ENCODE measurements around the gene GRAMD1B.

- TF ChIP-seq ELK1 (IDR thresholded peaks at IDR 0.05; ENCODE audit: low read depth, low read length) (no peak), CTCF (IDR thresholded peaks at IDR 0.05) (no peak), FOSL2 (IDR thresholded peaks at IDR 0.05) (no peak), FOSL2 (CRISPR knock-in tag; IDR thresholded peaks at IDR 0.05) (no peak)
Observed at GRCh38 chr11:123560006-123560405, 129.9 kb downstream of the GRAMD1B start.
